HepG2 (cell line): Measurements from ENCODE around the gene SYP. TPM values are rescaled to one million over a fixed set of nuclear protein-coding genes. Genes with fewer than 3 reads are reported as not detected.

Experiments
- GABPB1 ChIP-seq: IDR thresholded peaks from 2 replicates; pipeline ENCODE4 v1.6.1; 2016; ENCODE audit warnings: mild to moderate bottlenecking, missing genetic modification reagents, moderate library complexity, missing compliant biosample characterization
- GFI1 ChIP-seq: sonication (generic); formaldehyde crosslinking; IDR thresholded peaks from 2 replicates; pipeline ENCODE4 v1.5.0; 2020; ENCODE audit warnings: missing genetic modification reagents, mild to moderate bottlenecking, borderline replicate concordance
- HOXA7 ChIP-seq: sonication (generic); formaldehyde crosslinking; IDR thresholded peaks from 2 replicates; pipeline ENCODE4 v1.8.1; 2022; ENCODE audit warnings: mild to moderate bottlenecking, missing genetic modification reagents, moderate library complexity
- KLF12 ChIP-seq: sonication (generic); formaldehyde crosslinking; IDR thresholded peaks from 2 replicates; pipeline ENCODE4 v1.4.0; 2020; ENCODE audit warnings: missing genetic modification reagents, borderline replicate concordance
- KMT2A ChIP-seq: sonication (generic); formaldehyde crosslinking; IDR thresholded peaks from 2 replicates; pipeline ENCODE4 v1.4.0; 2020; ENCODE audit warnings: missing genetic modification reagents
- MED1 ChIP-seq: sonication (generic); formaldehyde crosslinking; IDR thresholded peaks from 2 replicates; pipeline ENCODE4 v1.4.0; 2020; ENCODE audit warnings: missing genetic modification reagents
- MTF2 ChIP-seq: sonication (generic); formaldehyde crosslinking; IDR thresholded peaks from 2 replicates; pipeline ENCODE4 v1.5.0; 2020; ENCODE audit warnings: missing genetic modification reagents, borderline replicate concordance
- MZF1 ChIP-seq: sonication (generic); formaldehyde crosslinking; IDR thresholded peaks from 2 replicates; pipeline ENCODE4 v1.8.1; 2023; ENCODE audit warnings: mild to moderate bottlenecking, missing genetic modification reagents, borderline replicate concordance
- NR2C2 ChIP-seq: sonication (generic); formaldehyde crosslinking; IDR thresholded peaks from 2 replicates; pipeline ENCODE4 v1.4.0; 2020; ENCODE audit warnings: missing genetic modification reagents, mild to moderate bottlenecking, moderate library complexity, borderline replicate concordance
- PHB2 ChIP-seq: fragments of 450-650 bp; IDR thresholded peaks from 2 replicates; pipeline ENCODE4 v1.6.1; 2018; ENCODE audit not compliant: partially characterized antibody
- PHF20 ChIP-seq: sonication (generic); formaldehyde crosslinking; IDR thresholded peaks from 2 replicates; pipeline ENCODE4 v1.5.0; 2020; ENCODE audit warnings: mild to moderate bottlenecking, missing genetic modification reagents
- PRPF4 ChIP-seq: fragments of 200-400 bp; formaldehyde crosslinking; IDR thresholded peaks from 2 replicates; pipeline ENCODE4 v1.6.1; 2016; ENCODE audit warnings: low read length, low read depth; ENCODE audit not compliant: poor library complexity, severe bottlenecking
- RFXAP ChIP-seq: sonication (generic); formaldehyde crosslinking; IDR thresholded peaks from 2 replicates; pipeline ENCODE4 v1.4.0; 2020; ENCODE audit warnings: missing genetic modification reagents, borderline replicate concordance
- SRSF4 ChIP-seq: fragments of 200-400 bp; formaldehyde crosslinking; IDR thresholded peaks from one replicate; pipeline ENCODE4 v1.6.1; 2018; ENCODE audit warnings: mild to moderate bottlenecking, low read depth, low read length, moderate library complexity; ENCODE audit not compliant: poor library complexity, severe bottlenecking
- ZFAT ChIP-seq: sonication (generic); formaldehyde crosslinking; conservative IDR thresholded peaks from 2 replicates; pipeline ENCODE4 v1.8.1; 2023; ENCODE audit warnings: missing genetic modification reagents, inconsistent platforms
- ZNF34 ChIP-seq: sonication (generic); formaldehyde crosslinking; IDR thresholded peaks from 2 replicates; pipeline ENCODE4 v1.4.0; 2020; ENCODE audit warnings: mild to moderate bottlenecking, missing genetic modification reagents, borderline replicate concordance
- ZNF501 ChIP-seq: sonication (generic); formaldehyde crosslinking; IDR thresholded peaks from 2 replicates; pipeline ENCODE4 v1.5.1; 2020; ENCODE audit warnings: mild to moderate bottlenecking, moderate library complexity, missing genetic modification reagents
- ZNF737 ChIP-seq: sonication (generic); formaldehyde crosslinking; IDR thresholded peaks from 2 replicates; pipeline ENCODE4 v1.5.0; 2020; ENCODE audit warnings: missing genetic modification reagents, mild to moderate bottlenecking, borderline replicate concordance
- polyA plus RNA-seq, 8 experiments: library from polyadenylated mRNA; depleted of rRNA in 3 of 8; stranded (reverse) in 7 of 8; unstranded in 1 of 8; fragments of >200 nt; fragmentation: Illumina TruSeq in 4 of 8; extraction: Trizol in 4 of 8; gene quantifications; 2 replicates each; pipeline versions ENCODE4 v1.2.1 to v1.2.3, GENCODE V29; 2011 to 2016; ENCODE audit warnings: low read depth in 4 of 8, missing spikeins in 1 of 8, mixed read lengths in 1 of 8; ENCODE audit not compliant: insufficient read depth in 1 of 8
- total RNA-seq, 5 experiments: library from RNA; depleted of rRNA; stranded (reverse); fragments of >200 nt; fragmentation: Illumina TruSeq; extraction: Trizol; gene quantifications; 2 replicates each; pipeline ENCODE4 v1.2.3, GENCODE V29; 2016; ENCODE audit warnings: low read depth in 1 of 5
- TF ChIP-seq, protein P1 (sequence below): sonication (generic); formaldehyde crosslinking; IDR thresholded peaks from 2 replicates; pipeline ENCODE4 v1.5.0; 2020; ENCODE audit warnings: mild to moderate bottlenecking, missing genetic modification reagents
- TF ChIP-seq, protein P2 (sequence below): IDR thresholded peaks from 2 replicates; pipeline ENCODE4 v1.6.1; 2016
- TF ChIP-seq, protein P3 (sequence below): sonication (generic); formaldehyde crosslinking; IDR thresholded peaks from 2 replicates; pipeline ENCODE4 v1.5.1; 2020; ENCODE audit warnings: mild to moderate bottlenecking, missing genetic modification reagents, moderate library complexity
- TF ChIP-seq, protein P4 (sequence below): sonication (generic); formaldehyde crosslinking; conservative IDR thresholded peaks from 2 replicates; pipeline ENCODE4 v1.8.0; 2022; ENCODE audit warnings: missing genetic modification reagents

The SYP gene
- total and polyA plus RNA-seq, 2 of the 13 experiments (the other 11 are each of a cell fraction or from before 2014, with no cell fraction given) = 2.0 to 2.5 TPM

DNA sequence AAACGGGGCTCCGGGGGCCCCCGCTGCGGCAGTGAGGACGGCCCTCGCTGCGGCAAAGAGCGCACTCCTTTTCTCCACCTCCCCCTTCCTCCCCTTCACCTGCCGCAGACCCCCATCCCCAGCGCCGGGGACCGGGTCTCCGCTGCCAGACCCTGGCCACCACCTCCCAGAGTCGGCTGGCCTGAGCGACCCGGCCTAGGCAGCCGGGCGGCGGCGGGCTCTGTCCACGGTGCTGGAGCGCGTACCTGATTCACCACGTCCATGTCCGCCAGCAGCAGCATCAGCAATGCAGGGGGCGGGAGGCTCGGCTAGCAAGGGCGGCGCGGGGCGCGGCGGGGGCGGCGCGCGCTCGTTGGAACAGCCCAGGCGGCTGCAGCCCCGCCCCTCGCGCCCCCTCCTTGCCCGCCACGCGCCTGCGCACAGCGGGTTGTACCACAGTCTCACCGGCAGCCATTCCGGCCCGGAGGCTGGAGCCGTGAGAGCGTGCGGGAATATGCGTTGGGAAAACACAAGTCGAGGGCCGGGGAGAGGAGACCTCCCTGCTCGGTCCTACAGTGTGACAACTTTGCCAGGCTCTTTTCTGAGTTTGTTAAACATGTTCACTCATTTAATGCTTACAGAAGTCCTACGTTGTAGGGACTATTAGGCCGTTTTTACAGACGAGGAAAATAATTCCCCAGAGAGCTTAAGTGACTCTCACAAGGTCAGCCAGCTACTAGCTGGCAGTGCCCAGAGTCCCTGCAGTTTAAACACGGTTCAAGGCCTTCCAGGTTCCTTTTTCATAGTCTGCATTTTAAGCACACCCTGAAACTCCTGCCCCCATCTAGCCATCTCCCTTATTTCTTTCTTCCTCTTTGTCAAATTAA is at the start of gene SYP (continued):
- peak; percentile 25; the same call in 1 of the 2 replicates for TF ChIP-seq NR2C2 (CRISPR knock-in tag)
- no peak for TF ChIP-seq HOXA7 (CRISPR knock-in tag)
- TF ChIP-seq, protein P1, sequence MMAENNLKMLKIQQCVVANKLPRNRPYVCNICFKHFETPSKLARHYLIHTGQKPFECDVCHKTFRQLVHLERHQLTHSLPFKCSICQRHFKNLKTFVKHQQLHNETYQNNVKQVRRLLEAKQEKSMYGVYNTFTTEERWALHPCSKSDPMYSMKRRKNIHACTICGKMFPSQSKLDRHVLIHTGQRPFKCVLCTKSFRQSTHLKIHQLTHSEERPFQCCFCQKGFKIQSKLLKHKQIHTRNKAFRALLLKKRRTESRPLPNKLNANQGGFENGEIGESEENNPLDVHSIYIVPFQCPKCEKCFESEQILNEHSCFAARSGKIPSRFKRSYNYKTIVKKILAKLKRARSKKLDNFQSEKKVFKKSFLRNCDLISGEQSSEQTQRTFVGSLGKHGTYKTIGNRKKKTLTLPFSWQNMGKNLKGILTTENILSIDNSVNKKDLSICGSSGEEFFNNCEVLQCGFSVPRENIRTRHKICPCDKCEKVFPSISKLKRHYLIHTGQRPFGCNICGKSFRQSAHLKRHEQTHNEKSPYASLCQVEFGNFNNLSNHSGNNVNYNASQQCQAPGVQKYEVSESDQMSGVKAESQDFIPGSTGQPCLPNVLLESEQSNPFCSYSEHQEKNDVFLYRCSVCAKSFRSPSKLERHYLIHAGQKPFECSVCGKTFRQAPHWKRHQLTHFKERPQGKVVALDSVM = 0 out of 2 replicates have a peak, but pooled peaks have one; percentile 23
- TF ChIP-seq PRPF4 = no peak
- TF ChIP-seq, protein P2, sequence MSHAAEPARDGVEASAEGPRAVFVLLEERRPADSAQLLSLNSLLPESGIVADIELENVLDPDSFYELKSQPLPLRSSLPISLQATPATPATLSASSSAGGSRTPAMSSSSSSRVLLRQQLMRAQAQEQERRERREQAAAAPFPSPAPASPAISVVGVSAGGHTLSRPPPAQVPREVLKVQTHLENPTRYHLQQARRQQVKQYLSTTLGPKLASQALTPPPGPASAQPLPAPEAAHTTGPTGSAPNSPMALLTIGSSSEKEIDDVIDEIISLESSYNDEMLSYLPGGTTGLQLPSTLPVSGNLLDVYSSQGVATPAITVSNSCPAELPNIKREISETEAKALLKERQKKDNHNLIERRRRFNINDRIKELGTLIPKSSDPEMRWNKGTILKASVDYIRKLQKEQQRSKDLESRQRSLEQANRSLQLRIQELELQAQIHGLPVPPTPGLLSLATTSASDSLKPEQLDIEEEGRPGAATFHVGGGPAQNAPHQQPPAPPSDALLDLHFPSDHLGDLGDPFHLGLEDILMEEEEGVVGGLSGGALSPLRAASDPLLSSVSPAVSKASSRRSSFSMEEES (CRISPR knock-in tag) = peak; percentile 52; the same call in 1 of the 2 replicates
- TF ChIP-seq KMT2A = 0 out of 2 replicates have a peak, but pooled peaks have one; percentile 43
- no peak for TF ChIP-seq MZF1 (CRISPR knock-in tag)
- no peak for TF ChIP-seq ZFAT (CRISPR knock-in tag)
- no peak for TF ChIP-seq SRSF4
- TF ChIP-seq ZNF34 (CRISPR knock-in tag) = no peak
- TF ChIP-seq KLF12 (CRISPR knock-in tag) = peak; percentile 92
- TF ChIP-seq, protein P3, sequence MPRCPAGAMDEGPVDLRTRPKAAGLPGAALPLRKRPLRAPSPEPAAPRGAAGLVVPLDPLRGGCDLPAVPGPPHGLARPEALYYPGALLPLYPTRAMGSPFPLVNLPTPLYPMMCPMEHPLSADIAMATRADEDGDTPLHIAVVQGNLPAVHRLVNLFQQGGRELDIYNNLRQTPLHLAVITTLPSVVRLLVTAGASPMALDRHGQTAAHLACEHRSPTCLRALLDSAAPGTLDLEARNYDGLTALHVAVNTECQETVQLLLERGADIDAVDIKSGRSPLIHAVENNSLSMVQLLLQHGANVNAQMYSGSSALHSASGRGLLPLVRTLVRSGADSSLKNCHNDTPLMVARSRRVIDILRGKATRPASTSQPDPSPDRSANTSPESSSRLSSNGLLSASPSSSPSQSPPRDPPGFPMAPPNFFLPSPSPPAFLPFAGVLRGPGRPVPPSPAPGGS = peak; percentile 75
- TF ChIP-seq, protein P4, sequence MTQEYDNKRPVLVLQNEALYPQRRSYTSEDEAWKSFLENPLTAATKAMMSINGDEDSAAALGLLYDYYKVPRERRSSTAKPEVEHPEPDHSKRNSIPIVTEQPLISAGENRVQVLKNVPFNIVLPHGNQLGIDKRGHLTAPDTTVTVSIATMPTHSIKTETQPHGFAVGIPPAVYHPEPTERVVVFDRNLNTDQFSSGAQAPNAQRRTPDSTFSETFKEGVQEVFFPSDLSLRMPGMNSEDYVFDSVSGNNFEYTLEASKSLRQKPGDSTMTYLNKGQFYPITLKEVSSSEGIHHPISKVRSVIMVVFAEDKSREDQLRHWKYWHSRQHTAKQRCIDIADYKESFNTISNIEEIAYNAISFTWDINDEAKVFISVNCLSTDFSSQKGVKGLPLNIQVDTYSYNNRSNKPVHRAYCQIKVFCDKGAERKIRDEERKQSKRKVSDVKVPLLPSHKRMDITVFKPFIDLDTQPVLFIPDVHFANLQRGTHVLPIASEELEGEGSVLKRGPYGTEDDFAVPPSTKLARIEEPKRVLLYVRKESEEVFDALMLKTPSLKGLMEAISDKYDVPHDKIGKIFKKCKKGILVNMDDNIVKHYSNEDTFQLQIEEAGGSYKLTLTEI (CRISPR knock-in tag) = no peak
- TF ChIP-seq PHB2 = no peak
- peak; percentile 68 for TF ChIP-seq MED1
- TF ChIP-seq ZNF501 (CRISPR knock-in tag) = peak; percentile 40; the same call in 1 of the 2 replicates
- TF ChIP-seq MTF2 = 0 out of 2 replicates have a peak, but pooled peaks have one; percentile 43
- TF ChIP-seq ZNF737 (CRISPR knock-in tag) = no peak
- TF ChIP-seq GABPB1 (CRISPR knock-in tag) = peak; percentile 71
- TF ChIP-seq RFXAP = peak; percentile 79; the same call in 1 of the 2 replicates
- TF ChIP-seq GFI1 (CRISPR knock-in tag) = peak; percentile 53; the same call in 1 of the 2 replicates
- TF ChIP-seq PHF20 (CRISPR knock-in tag) = peak; percentile 40; the same call in 1 of the 2 replicates
